Endometrium (tissue), 2 donors: ENCODE results near the gene NMT1.

Source experiments
- FAIRE-seq: peaks from 2 replicates; lab custom pipeline; 2012; peaks lifted over from hg19 to GRCh38; lab: Jason Lieb, UNC
- donor health status: control.
- donor health status: control.

The NMT1 gene

GRCh38 chr17:45135978-45136791 is 75.1 kb downstream of the NMT1 start:
- no peak for FAIRE-seq

- FAIRE-seq, result no peak
Measured at GRCh38 chr17:45136846-45137560, 75.9 kb downstream of the NMT1 start.

GRCh38 chr17:45137561-45138305 is 76.6 kb downstream of the NMT1 start:
- FAIRE-seq, result no peak

DNA sequence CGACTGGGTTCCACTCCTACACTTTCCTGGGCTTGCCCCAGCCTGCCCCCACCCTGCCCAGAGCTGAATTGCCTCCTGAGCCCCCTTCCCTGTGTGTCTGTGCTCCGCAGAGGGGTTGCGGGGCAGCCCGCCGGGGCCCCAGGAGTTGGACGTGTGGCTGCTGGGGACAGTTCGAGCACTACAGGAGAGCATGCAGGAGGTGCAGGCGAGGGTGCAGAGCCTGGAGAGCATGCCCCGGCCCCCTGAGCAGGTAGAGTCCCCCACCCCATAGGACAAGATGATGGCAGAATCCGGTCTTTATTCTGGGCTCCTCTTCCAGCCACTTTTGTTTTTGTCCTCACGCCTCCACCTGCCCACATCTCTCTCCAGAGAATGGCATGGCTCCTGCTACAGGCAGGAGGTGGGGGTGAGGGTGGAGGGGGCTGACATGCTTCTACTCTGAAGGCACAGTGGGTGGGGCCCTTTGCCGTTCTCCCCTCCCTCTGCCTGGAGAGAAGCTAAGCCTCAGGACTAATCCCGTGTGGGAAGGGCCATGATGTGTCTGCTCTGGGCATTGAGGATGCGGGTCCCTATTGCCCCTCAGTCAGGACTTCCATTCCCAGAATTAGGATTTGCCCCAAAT is 77.9 kb downstream of the NMT1 start:
- FAIRE-seq, result no peak

DNA sequence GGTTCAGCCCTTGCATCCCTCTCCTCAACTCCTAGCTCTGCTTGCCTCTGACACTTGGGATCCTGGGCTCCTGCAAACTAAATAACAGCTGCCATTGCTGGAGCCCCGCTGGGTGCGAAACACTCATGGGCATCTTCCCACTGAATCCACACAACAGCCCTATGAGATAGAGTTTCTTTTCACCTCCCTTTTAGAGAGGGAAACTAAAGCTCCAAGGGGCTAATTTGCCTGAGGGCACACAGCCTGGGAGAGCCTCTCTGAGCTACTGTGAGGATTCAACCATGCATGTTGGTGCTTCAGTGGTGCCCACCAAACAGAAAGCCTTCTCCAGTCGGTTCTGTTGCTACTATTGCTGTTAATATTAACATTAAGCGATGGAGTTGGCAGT is 78.4 kb downstream of the NMT1 start:
- no peak for FAIRE-seq

- no peak for FAIRE-seq
Measured at GRCh38 chr17:45143094-45143670, 82.1 kb downstream of the NMT1 start.

DNA sequence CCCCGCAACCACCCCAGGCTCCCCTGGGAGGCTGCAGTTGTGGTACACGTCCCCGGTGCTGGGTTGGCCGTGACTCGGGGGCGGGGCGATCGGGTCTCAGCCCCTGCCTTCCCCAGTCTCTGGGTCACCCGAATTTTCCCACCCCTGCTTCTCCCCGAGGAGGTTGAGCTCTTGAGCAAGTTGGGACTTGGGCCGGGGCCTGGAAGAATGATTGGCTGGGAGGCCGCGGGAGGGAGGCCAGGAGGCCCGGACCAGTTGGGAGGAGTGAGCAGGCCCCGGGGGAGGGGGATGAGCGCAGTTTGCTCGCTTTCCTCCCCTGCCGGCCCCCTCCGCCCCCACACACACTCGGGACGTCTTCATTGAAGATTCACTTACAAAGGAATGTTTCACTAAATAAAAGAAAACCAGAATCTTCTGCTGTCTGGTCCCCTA is 82.7 kb downstream of the NMT1 start:
- FAIRE-seq, result peak; percentile 39

GRCh38 chr17:45144199-45145034 is 83.3 kb downstream of the NMT1 start:
- FAIRE-seq, result no peak

DNA sequence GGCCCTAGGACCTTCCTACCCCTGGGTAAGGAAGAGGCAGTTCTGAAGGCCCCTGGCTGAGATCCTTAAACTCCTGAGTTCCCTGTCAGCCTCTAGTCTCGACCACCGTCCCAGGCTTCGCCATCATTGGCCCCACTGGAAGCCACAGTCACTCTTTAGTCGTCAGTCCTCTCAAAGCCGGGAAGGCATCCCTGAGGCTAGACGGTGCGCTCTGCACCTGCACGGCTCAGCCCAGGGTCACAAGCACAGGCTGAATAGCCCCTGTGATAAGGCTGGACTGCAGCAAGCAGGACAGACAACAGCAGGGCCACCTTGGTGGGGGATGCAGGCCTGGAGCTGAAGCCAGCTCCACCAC is 83.9 kb downstream of the NMT1 start:
- no peak for FAIRE-seq

DNA sequence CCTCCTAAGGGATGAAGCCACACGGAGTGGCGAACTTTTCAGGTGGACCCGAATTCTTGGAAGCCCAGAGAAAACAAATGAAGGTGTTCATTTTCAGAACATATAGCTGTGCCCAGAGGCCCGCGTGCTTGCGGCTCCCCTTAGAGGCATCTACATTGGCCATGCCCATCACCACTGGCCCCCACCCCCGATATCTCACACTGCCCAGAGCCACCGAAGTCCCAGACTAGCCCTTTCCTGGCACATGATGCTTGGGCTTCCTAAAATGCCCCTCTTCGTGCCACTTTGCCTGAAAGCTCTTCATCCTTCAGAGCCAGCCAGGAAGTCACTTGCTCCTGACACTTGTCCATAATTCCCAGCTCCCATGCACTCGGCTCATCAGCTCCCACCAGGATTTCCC is 85.0 kb downstream of the NMT1 start:
- FAIRE-seq, result no peak

GRCh38 chr17:45146592-45146889 is 85.4 kb downstream of the NMT1 start:
- no peak for FAIRE-seq

- FAIRE-seq, result no peak
Measured at GRCh38 chr17:45146890-45147580, 85.9 kb downstream of the NMT1 start.

DNA sequence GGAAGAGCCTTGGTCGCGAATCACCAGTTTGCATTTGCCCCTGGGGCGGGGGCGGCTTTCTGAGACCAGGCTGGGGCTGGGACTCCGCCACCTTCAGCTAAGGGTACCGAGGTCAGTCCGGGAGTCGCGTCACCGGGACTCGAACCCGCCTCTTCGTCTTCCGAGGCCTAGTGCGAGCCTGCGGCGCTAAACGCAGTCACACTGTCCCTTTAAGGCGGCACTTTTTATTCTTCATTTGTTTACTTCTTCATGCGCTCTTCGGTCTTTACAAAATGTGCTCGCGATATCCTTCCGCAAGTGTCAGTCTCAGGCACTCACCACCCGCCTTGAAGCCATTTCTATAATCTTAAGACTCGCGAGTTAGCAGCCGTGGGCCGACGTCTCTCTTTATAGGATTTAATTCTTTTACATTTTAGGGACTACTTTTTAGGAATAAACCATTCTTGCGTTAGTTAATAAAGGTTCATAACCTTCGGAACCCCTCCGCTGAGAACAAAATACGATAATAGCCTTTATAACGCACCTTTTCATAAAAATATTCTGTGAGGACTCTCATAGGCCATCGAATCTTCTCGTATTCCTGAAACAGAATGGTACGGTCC is 86.6 kb downstream of the NMT1 start:
- no peak for FAIRE-seq

GRCh38 chr17:45148183-45149036 is 87.3 kb downstream of the NMT1 start, which contains the start of gene HEXIM1:
HEXIM1 (plus strand) TSS chr17:45148475; CDS start chr17:45149191, 716 bp downstream.
- FAIRE-seq, result peak; percentile 97

DNA sequence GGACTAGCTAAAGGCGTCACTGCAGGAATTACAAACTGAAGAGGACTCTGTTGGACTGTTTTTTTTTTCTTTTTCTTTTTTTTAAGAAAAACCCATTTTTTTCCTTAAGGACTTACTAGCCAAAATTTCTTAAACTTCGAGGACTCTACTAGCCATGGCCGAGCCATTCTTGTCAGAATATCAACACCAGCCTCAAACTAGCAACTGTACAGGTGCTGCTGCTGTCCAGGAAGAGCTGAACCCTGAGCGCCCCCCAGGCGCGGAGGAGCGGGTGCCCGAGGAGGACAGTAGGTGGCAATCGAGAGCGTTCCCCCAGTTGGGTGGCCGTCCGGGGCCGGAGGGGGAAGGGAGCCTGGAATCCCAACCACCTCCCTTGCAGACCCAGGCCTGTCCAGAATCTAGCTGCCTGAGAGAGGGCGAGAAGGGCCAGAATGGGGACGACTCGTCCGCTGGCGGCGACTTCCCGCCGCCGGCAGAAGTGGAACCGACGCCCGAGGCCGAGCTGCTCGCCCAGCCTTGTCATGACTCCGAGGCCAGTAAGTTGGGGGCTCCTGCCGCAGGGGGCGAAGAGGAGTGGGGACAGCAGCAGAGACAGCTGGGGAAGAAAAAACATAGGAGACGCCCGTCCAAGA is 88.0 kb downstream of the NMT1 start:
- FAIRE-seq, result no peak

GRCh38 chr17:45149669-45150664 is 88.8 kb downstream of the NMT1 start:
- no peak for FAIRE-seq
